Colonic mucosa (tissue), 4 donors: ENCODE measurements around the gene OR10J1. TPM values are rescaled to one million over a fixed set of nuclear protein-coding genes. Genes with fewer than 3 reads are reported as not detected.

Source experiments
- DNase-seq: peaks from one replicate; pipeline ENCODE4 v3.0.0-alpha.2; 2020
- H3K27ac ChIP-seq: fragments of 200-600 bp; one replicate; pipeline ENCODE4 v1.8.0; 2021
- H3K27me3 ChIP-seq: fragments of 200-600 bp; one replicate; pipeline ENCODE4 v1.8.0; 2021
- H3K36me3 ChIP-seq: fragments of 200-600 bp; one replicate; pipeline ENCODE4 v1.8.0; 2021
- H3K4me1 ChIP-seq: fragments of 200-600 bp; one replicate; pipeline ENCODE4 v1.8.0; 2021; ENCODE audit warnings: mild to moderate bottlenecking
- H3K4me3 ChIP-seq: fragments of 200-600 bp; one replicate; pipeline ENCODE4 v1.8.0; 2021
- H3K9ac ChIP-seq, 2 donors: one replicate each; pipeline ENCODE4 v1.7.0; 2013; ENCODE audit warnings: control low read depth in 2 of 2, low read depth in 2 of 2, low read length in 2 of 2
- H3K9me3 ChIP-seq: fragments of 200-600 bp; one replicate; pipeline ENCODE4 v1.8.0; 2021
- CTCF ChIP-seq: fragments of 200-600 bp; IDR thresholded peaks from one replicate; pipeline ENCODE4 v1.8.0; 2022; ENCODE audit warnings: antibody characterized with exemption, mild to moderate bottlenecking
- intact Hi-C: fragments of 100-400 bp; cut with DNase I; formaldehyde crosslinking; loops from one replicate; pipeline ENCODE4 v1.14.1; 2022
- total RNA-seq, 2 donors: library from RNA; stranded (reverse); fragmentation: NEBNext Ultra II Directional in 1 of 2; extraction: Animal tissue kit (Norgen Biotek cat#: 25700) in 1 of 2; gene quantifications; one replicate each; pipeline ENCODE4 v1.2.1, GENCODE V29; 2021
- donor health status: healthy.
- donor health status: DM: no; HTN: no; CAD: no.
- donor health status: DM: no; HTN: no; CAD: no.

The OR10J1 gene
- total RNA-seq, 2 donors from 2014 or later, result not detected

- Histone ChIP-seq H3K36me3 (no peaks in the 10 kb centered on the region), H3K27ac (no peak overlapping the region), H3K27me3 (no peaks in the 10 kb centered on the region), H3K9ac (no peak overlapping the region), H3K4me1 (no peaks in the 10 kb centered on the region), H3K4me3 (no peak overlapping the region), H3K9me3 (no peaks in the 10 kb centered on the region)
- no peak for TF ChIP-seq CTCF
- DNase-seq, result no peak
- intact Hi-C loops, result no loop called here
These were observed 44.0 kb downstream of the OR10J1 start for GRCh38 chr1:159483501-159483900.

Other genes with a start within 250 kb of the OR10J1 start
- 10 to 100 TPM; 11.6 to 23.9 TPM for gene ACKR1, start 234.8 kb upstream of the OR10J1 start, total RNA-seq
- 1 to 10 TPM in 1 of 2 donors, under 1 TPM in 1; 0.47 to 1.5 TPM for gene FCER1A, start 137.4 kb upstream of the OR10J1 start, total RNA-seq
- gene OR10J4, start 7.5 kb upstream of the OR10J1 start, total RNA-seq, result not detected
- not detected for gene OR10J5, start 96.3 kb downstream of the OR10J1 start, total RNA-seq
- gene APCS, start 148.1 kb downstream of the OR10J1 start, total RNA-seq, result under 1 TPM in 1 of 2 donors, not detected in 1; 0.84 TPM